Kidney epithelial cell (primary cell): ENCODE data around the gene METTL22. TPM values are rescaled to one million over a fixed set of nuclear protein-coding genes. Genes with fewer than 3 reads are reported as not detected.

Experiments used
- DNase-seq: peaks from one replicate; pipeline ENCODE4 v3.0.0-alpha.2; 2010; ENCODE audit warnings: low read depth
- H3K27me3 ChIP-seq: 2 replicates; pipeline ENCODE4 v1.6.0; 2011; ENCODE audit warnings: low read length; ENCODE audit not compliant: control insufficient read depth, insufficient read depth
- H3K36me3 ChIP-seq: 2 replicates; pipeline ENCODE4 v1.5.1; 2011; ENCODE audit warnings: low read length; ENCODE audit not compliant: control insufficient read depth, insufficient read depth
- H3K4me3 ChIP-seq: 2 replicates; pipeline ENCODE4 v1.5.1; 2011; ENCODE audit warnings: low read depth, mild to moderate bottlenecking, control low read depth, low read length
- CTCF ChIP-seq: IDR thresholded peaks from 2 replicates; pipeline ENCODE4 v1.5.1; 2011; ENCODE audit warnings: mild to moderate bottlenecking, moderate library complexity, low read length, control low read depth, inconsistent platforms; ENCODE audit not compliant: insufficient read depth, poor library complexity, severe bottlenecking
- total RNA-seq: library from RNA; depleted of rRNA; stranded (reverse); fragments of >200 nt; gene quantifications from 2 replicates; pipeline ENCODE4 v1.2.3, GENCODE V29; 2015

Gene METTL22
- total RNA-seq, 1 donor from 2014 or later, result 24.5 TPM

GRCh38 chr16:8577678-8578304, 43.7 kb upstream of the METTL22 start:
- TF ChIP-seq CTCF, result no peak

GRCh38 chr16:8579559-8579958, 41.9 kb upstream of the METTL22 start:
- Histone ChIP-seq H3K4me3 (no peak overlapping the region), H3K27me3 (no peaks in the 10 kb centered on the region), H3K36me3 (no peaks in the 10 kb centered on the region)
- TF ChIP-seq CTCF, result no peak
- no peak for DNase-seq

More at GRCh38 chr16:8577678-8578304, 43.7 kb upstream of the METTL22 start:
- Histone ChIP-seq H3K27me3 (no peaks in the 10 kb centered on the region), H3K36me3 (no peaks in the 10 kb centered on the region), H3K4me3 (no peak overlapping the region)
- no peak for DNase-seq

GRCh38 chr16:8581831-8582580, 39.5 kb upstream of the METTL22 start:
- DNase-seq, result peak; percentile 16
- H3K4me3 ChIP-seq, result no peak overlapping the region
- no peaks in the 10 kb centered on the region for H3K36me3 ChIP-seq
- peaks cover 3% of the 10 kb centered on the region for H3K27me3 ChIP-seq
- TF ChIP-seq CTCF, result no peak

GRCh38 chr16:8583199-8583598, 38.3 kb upstream of the METTL22 start:
- Histone ChIP-seq H3K27me3 (peaks cover 7% of the 10 kb centered on the region), H3K4me3 (no peak overlapping the region), H3K36me3 (no peaks in the 10 kb centered on the region)
- no peak for DNase-seq
- no peak for TF ChIP-seq CTCF

- DNase-seq, result no peak
- Histone ChIP-seq H3K27me3 (peaks cover 13% of the 10 kb centered on the region), H3K4me3 (no peak overlapping the region), H3K36me3 (no peaks in the 10 kb centered on the region)
- no peak for TF ChIP-seq CTCF
Measured at GRCh38 chr16:8583732-8584131, 37.8 kb upstream of the METTL22 start.
